ENCODE measurements around the gene R3HDM1. TPM values are rescaled to one million over a fixed set of nuclear protein-coding genes. Genes with fewer than 3 reads are reported as not detected.
"Not testable (repeated sequence)": the region's sequence is repeated elsewhere in the genome, so short reads cannot be mapped to it uniquely, and the experiment has no call there.

R3HDM1 gene
- total and polyA plus RNA-seq, 2 donors (not counting 1 experiment from before 2014, with no cell fraction given), result 12.4 to 33.1 TPM

GRCh38 chr2:135651717-135652116, 120.4 kb downstream of the R3HDM1 start:
- DNase-seq (ENCODE audit: low read depth in 2 of 2), result no peak
- no peaks in the 10 kb centered on the region for H4K20me1 ChIP-seq (ENCODE audit: control insufficient read depth, extremely low read depth, insufficient read depth, low read length)
- no peak overlapping the region for H3K4me2 ChIP-seq (ENCODE audit: extremely low read depth, insufficient read depth, low read length)
- H3K36me3 ChIP-seq (ENCODE audit: control insufficient read depth, insufficient read depth, low read length), result peaks cover 3% of the 10 kb centered on the region
- H3K27ac ChIP-seq (ENCODE audit: insufficient read depth, low read length), result no peak overlapping the region
- H3K9me3 ChIP-seq (ENCODE audit: control insufficient read depth, insufficient read depth, low read depth, low read length), result no peaks in the 10 kb centered on the region
- no peaks in the 10 kb centered on the region for H3K27me3 ChIP-seq (ENCODE audit: control insufficient read depth, insufficient read depth, low read length)
- H3K9ac ChIP-seq (ENCODE audit: insufficient read depth, low read length), result no peak overlapping the region
- H3K79me2 ChIP-seq (ENCODE audit: control insufficient read depth, insufficient read depth, low read length), result no peaks in the 10 kb centered on the region
- no peak for TF ChIP-seq EZH2 (IDR thresholded peaks at IDR 0.05; ENCODE audit: low read length, missing control alignments)
- TF ChIP-seq CTCF (conservative IDR thresholded peaks at IDR 0.05 in 1 of 2, IDR thresholded peaks at IDR 0.05 in 1 of 2; ENCODE audit: low read depth in 1 of 2, low read length in 2 of 2), result no peak
- no peaks in the 10 kb centered on the region for H3K4me1 ChIP-seq (ENCODE audit: control insufficient read depth, extremely low read depth, insufficient read depth, low read length)
- no peak overlapping the region for H3K4me3 ChIP-seq (replicated peaks in 1 of 4; ENCODE audit: control extremely low read depth in 1 of 4, insufficient read depth in 1 of 4, low read depth in 3 of 4, low read length in 4 of 4)
- no peak overlapping the region for H2AFZ ChIP-seq (ENCODE audit: low read length)

GRCh38 chr2:135654239-135654638, 123.0 kb downstream of the R3HDM1 start:
- DNase-seq (ENCODE audit: low read depth in 2 of 2); H3K9me3 ChIP-seq (ENCODE audit: control insufficient read depth, insufficient read depth, low read depth, low read length); H3K36me3 ChIP-seq (ENCODE audit: control insufficient read depth, insufficient read depth, low read length); H3K4me2 ChIP-seq (ENCODE audit: extremely low read depth, insufficient read depth, low read length); H3K4me3 ChIP-seq (replicated peaks in 1 of 4; ENCODE audit: control extremely low read depth in 1 of 4, insufficient read depth in 1 of 4, low read depth in 3 of 4, low read length in 4 of 4); H3K9ac ChIP-seq (ENCODE audit: insufficient read depth, low read length); H3K27ac ChIP-seq (ENCODE audit: insufficient read depth, low read length); H2AFZ ChIP-seq (ENCODE audit: low read length); H3K27me3 ChIP-seq (ENCODE audit: control insufficient read depth, insufficient read depth, low read length); H3K4me1 ChIP-seq (ENCODE audit: control insufficient read depth, extremely low read depth, insufficient read depth, low read length); H4K20me1 ChIP-seq (ENCODE audit: control insufficient read depth, extremely low read depth, insufficient read depth, low read length); H3K79me2 ChIP-seq (ENCODE audit: control insufficient read depth, insufficient read depth, low read length): not testable (repeated sequence)

DNA sequence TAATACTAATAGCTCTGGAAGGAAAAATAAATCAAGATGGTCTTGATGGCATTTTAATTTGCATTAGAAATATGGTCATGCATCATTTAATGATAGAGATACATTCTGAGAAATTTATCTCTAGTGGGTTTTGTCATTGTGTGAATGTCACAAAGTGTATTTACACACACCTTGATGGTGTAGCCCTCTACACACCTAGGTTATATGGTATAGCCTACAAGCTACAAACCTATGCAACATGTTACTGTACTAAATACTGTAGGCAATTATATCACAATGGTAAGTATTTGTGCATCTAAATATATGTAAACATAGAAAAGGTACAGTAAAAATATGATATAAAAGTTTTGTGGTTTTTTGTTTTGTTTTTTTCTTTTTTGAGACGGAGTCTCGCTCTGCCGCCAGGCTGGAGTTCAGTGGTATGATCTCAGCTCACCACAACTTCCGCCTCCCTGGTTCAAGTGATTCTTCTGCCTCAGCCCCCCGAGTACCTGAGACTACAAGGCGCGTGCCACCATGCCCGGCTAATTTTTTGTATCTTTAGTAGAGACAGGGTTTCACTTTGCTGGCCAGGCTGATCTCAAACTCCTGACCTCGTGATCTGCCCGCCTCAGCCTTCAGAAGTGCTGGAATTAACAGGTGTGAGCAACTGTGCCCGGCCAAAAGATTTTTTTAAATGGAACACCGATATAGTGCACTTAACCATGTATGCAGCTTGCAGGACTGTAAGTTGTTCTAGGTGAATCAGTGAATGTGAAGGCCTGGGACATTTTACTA, 126.7 kb downstream of the R3HDM1 start:
- Histone ChIP-seq H3K79me2 (ENCODE audit: control insufficient read depth, insufficient read depth, low read length) (no peaks in the 10 kb centered on the region), H3K36me3 (ENCODE audit: control insufficient read depth, insufficient read depth, low read length) (peaks cover 1% of the 10 kb centered on the region), H4K20me1 (ENCODE audit: control insufficient read depth, extremely low read depth, insufficient read depth, low read length) (no peaks in the 10 kb centered on the region), H3K27me3 (ENCODE audit: control insufficient read depth, insufficient read depth, low read length) (no peaks in the 10 kb centered on the region), H3K4me2 (ENCODE audit: extremely low read depth, insufficient read depth, low read length) (no peak overlapping the region), H2AFZ (ENCODE audit: low read length) (no peak overlapping the region), H3K4me3 (replicated peaks in 1 of 4; ENCODE audit: control extremely low read depth in 1 of 4, insufficient read depth in 1 of 4, low read depth in 3 of 4, low read length in 4 of 4) (no peak overlapping the region), H3K9me3 (ENCODE audit: control insufficient read depth, insufficient read depth, low read depth, low read length) (no peaks in the 10 kb centered on the region), H3K9ac (ENCODE audit: insufficient read depth, low read length) (no peak overlapping the region), H3K4me1 (ENCODE audit: control insufficient read depth, extremely low read depth, insufficient read depth, low read length) (no peaks in the 10 kb centered on the region), H3K27ac (ENCODE audit: insufficient read depth, low read length) (no peak overlapping the region)
- no peak for TF ChIP-seq CTCF (conservative IDR thresholded peaks at IDR 0.05 in 1 of 2, IDR thresholded peaks at IDR 0.05 in 1 of 2; ENCODE audit: low read depth in 1 of 2, low read length in 2 of 2)
- TF ChIP-seq EZH2 (IDR thresholded peaks at IDR 0.05; ENCODE audit: low read length, missing control alignments), result no peak
- DNase-seq (ENCODE audit: low read depth in 2 of 2), result no peak
